Inferior parietal cortex (tissue), 1 donor: ENCODE data around the gene FOSB.

ENCODE experiments used
- DNase-seq: peaks from one replicate; pipeline ENCODE4 v3.0.0-alpha.2; 2016; ENCODE audit errors: extremely low spot score

FOSB gene

DNA sequence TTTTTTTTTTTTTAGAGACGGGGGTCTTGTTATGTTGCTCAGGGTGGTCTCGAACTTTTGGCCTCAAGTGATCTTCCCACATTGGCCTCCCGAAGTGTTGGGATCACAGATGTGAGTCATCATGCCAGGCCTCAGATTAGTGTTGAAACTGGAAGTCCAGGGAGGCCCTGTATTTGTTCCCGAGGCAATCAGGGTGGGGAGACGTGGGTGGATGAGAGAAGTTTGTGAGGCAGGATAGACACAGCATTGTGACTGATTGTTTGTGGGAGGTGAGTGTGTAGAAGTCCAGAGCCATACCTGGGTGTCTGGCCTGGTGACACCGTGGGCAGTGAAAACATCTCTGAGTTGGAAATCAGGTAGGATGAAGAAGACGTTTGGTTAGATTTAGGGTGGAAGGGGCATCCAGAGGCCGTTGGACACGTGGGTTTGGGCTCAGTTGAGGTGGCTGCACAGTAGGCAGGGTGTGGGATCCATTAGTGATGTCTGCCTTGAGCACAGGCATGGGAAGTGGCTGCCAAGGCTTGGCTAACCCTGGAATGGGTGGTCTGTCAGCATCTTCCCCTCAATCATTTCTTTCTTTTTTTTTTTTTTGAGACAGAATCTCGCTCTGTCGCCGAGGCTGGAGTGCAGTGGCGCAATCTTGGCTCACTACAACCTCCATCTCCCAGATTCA lies 16.6 kb downstream of the FOSB start:
- no peak for DNase-seq

DNA sequence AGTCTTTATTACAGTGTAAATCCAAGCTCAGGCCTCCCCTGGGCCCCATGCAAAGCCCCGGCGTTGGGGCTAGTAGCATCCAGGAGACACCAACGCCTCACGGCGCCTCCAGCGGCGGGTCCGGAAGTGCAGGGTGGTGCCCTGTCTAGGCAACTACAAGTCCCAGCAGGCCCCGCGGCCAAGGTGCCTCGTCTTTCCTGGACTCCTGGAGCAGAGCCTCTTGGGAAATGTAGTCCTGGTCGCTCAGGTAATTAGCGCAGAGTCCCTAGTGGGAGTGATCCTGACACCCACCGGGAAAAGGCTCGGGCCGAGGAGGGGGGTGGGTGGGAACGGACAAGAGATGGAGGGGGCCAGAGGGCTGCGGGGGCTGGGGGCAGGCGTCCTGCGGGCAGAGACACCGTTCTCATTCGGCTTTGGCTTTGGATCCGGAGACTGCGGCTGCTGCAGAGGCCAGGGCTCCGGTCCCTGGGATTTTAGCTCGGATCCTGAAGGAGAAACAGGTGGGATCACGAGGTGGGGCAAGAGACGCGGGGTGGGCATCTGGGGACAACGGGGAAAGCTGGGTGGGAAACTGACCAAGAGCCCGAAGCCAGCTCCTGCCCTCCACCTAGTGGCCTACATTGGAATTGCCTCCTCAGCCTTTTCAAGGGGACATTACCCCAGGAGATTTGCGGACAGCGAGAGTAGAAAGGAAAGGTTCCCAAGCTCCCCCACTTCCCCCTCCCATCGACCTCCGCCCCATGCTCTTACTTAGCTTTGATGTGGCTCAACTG lies 17.7 kb downstream of the FOSB start:
- DNase-seq = peak; percentile 97

DNA sequence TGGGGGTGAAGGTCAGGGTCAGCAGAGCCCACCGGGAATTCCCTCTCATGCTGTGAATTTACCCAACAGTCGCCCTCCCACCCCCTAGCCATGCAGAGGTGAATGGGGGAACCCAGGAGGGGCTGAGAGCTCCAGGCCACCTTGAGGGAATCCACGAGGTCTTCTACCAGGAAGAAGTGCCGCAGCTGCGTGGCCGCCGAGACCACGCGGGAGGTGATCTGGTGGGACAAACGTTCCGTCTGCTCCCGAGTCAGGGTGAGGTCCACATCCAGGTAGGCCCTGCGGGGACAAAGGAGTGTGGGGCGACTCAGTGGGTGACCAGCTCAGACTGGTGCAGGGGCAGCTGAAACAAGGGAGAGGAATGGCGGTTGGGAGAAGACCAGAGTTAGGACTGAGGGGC lies 20.9 kb downstream of the FOSB start:
- no peak for DNase-seq

DNA sequence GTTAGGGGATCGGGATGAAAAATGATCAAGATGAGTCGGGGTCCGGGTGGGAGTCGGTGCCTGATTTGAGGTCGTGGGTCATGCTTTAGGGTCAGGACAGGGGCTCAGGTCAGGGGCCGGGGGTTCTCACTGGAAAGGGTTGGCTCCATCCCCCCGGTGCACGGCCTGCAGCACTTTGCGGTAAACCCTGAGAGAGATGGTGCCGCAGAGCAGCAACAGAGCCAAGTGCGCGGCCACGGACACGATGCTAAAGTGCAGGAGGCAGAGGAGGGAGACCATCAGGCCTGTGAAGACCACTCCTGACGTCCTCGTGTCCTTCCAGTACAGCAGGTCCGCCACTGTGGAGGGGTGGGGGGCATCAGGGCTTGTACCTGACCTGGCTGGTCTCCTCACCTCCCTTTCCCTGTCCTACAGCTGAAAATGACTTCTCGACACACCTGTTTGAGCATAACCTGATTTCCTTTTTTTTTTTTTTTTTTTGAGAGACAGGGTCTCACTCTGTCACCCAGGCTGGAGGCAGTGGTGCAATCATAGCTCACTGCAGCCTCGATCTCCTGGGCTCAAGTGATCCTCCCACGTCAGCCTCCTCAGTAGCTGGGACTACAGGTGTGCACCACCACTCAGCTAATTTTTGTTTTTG lies 21.5 kb downstream of the FOSB start:
- DNase-seq = no peak

DNA sequence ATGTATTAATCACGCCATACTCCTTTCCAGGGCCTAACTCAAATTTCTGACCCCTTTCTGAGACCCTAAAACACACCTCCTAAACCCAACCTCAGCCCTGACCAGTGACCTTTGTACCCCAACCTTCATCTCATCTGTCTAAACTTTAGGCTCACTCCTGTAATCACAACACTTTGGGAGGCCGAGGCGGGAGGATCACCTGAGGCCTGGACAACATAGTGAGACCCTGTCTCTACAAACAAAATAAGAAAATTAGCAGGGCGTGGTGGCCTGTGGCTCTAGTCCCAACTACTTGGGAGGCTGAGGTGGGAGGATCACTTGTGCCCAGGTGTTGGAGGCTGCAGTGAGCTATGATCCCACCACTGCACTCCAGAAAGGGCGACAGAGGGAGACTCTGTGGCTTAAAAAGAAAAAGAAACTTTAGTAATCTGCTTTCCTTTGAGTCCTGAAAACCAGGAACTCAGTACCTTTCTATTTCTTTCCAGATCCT lies 24.4 kb downstream of the FOSB start:
- DNase-seq = no peak

DNA sequence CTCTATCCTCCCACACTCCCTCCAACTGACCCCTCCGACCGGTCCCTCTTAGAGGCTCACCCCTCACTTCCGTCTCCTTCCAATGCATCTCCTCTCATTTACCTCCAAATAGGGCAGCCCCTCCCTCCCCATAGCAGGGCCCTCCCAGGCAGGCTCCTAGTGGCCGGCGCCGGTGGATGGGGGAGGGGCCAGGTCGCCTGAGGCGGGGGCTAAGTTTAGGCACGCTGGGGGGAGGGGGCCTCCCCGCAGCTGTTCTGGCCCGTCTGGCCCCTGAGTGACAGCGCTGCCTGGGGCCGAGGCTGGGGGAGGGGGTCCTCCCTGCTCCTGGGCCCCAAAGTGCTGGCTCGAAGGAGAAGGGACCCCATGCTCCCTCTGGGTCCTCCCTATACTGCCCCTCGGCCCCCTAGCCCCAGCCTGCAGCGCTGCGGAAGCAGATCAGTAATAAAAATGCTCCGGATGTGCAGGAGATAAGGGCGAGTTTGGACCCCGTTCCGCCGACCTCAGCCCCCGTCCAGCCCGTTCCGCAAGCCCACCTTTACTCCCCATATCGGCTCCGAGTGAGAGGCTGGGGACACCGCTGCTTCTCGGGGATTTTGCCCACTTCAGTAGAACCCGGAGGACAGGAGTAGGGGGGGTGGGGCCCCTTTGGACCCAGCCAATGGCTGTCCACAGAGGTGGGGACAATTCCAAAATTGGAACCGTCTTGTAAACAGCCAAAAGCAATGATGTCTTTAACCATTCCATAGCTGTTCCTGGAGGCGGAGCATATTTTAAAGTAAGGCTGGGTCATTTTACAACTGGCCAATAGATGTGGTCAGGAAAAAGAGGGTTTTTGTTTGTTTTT lies 25.1 kb downstream of the FOSB start:
- peak; percentile 58 for DNase-seq

DNA sequence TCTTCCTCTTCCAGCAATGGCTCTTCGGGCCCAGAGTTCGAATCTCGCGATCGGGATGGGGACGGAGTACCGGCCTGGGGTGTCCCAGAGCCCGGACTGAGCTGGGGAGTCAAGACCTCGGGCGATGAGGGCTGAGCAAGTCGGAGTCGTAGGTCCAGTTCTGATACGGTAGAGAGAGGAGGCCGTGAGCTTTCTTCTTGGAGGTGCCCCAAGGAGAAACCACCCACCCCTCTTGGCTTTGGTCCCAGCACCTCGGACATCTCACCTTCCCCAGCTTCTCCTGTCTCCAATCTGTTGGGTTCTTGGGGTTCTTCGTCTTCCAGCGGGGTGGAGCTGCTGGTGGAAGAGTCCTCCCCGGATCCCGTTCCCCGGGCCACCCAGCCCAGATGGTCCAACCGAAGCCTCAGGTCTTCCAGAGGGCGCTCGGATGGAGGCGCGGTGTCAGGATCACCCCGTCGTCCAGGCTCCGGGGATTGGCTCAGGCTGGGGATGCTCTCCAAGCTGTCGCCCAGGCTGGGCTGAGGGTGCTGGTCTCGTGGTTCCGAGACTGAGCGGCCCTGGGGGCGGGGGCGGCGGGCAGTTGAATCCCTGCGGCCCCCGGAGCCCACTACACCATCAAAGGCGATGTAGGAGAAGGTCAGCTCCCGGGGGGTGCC lies 26.6 kb downstream of the FOSB start:
- DNase-seq = no peak

DNA sequence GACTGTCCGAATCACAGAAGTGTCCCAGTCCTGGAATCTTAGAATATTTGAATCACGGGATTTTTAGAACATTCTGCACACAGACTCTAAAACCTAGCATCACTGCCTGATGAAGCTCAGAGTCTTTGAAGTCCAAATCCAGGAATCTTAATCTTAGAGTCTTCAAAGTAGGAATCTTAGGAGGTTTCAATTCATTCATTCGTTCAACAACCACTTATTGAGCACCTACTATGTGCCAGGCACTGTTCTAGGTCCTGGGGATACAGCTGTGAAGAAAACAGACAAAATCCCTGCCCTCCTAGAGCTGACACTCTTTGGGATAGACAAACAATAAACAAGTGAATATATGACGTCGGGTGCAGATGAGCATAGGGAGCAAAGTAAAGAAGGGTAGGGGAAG lies 27.4 kb downstream of the FOSB start:
- DNase-seq = no peak

DNA sequence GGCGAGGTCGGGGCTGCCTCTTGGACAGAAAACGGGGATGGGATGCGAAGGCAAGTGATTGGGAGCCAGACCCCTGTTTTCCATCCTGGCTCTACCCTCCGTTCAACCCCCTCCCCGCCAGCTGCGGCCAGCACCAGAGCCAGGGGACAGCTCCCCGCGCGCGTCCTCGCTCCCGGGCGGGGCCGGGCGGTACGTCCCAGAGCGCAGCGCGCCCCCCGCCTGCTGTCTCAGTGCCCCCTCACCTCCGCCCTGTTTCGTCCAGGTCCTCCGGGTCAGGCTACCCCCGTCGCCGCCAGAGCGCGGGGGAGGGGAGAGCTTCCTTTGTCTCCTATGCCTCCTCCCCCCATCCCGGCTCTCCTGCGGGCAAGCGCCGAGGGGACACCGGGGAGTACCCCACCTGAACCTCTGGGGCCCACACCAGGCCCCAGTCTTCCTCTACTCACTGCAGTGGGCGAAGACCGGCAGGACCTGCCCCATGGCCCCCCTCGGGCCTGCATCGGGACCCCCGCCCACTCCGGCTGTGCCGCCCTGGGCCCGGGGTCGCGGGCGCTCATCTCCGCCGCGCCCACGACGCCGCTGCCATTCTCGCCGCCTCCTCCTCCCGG lies 28.7 kb downstream of the FOSB start:
- DNase-seq = no peak

DNA sequence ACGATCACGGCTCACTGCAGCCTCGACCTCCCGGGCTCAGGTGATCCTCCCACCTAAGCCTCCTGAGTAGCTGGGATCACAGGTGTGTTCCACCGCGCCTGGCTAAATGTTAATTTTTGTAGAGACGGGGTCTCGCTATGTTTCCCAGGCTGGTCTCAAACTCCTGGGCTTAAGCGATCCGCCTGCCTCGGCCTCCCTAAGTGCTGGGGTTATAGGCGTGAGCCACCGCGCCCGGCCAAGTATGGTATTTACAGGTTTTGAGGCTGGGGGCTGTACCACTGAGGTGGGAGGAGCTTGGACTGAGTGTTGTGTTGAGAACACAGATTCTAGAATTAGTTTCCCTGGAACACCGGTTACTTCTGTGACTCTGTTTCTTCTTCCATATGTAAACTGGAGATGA lies 30.0 kb downstream of the FOSB start:
- DNase-seq = no peak

DNA sequence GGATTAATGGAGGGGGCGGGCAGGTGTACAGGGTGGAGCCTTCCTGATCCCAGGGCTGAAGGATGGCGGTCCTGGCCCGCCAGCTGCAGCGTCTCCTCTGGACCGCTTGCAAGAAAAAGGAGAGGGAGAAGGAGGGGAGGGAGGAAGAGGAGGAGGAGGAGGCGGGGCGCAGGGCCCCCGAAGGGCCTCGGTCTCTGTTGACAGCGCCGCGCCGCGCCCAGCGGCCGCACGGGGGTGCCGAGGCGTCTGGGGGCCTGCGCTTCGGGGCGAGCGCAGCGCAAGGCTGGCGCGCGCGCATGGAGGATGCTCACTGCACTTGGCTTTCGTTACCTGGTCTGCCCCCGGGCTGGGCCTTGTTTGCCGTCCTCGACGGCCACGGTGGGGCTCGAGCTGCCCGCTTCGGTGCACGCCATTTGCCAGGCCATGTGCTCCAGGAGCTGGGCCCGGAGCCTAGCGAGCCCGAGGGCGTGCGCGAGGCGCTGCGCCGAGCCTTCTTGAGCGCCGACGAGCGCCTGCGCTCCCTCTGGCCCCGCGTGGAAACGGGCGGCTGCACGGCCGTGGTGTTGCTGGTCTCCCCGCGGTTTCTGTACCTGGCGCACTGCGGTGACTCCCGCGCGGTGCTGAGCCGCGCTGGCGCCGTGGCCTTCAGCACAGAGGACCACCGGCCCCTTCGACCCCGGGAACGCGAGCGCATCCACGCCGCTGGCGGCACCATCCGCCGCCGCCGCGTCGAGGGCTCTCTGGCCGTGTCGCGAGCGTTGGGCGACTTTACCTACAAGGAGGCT lies 30.8 kb downstream of the FOSB start, which contains the start of gene PPM1N:
TSS of gene PPM1N (plus strand) at position 33 of the 785 bp plus-strand sequence. CDS start at position 63, 30 bp downstream.
- DNase-seq = no peak

DNA sequence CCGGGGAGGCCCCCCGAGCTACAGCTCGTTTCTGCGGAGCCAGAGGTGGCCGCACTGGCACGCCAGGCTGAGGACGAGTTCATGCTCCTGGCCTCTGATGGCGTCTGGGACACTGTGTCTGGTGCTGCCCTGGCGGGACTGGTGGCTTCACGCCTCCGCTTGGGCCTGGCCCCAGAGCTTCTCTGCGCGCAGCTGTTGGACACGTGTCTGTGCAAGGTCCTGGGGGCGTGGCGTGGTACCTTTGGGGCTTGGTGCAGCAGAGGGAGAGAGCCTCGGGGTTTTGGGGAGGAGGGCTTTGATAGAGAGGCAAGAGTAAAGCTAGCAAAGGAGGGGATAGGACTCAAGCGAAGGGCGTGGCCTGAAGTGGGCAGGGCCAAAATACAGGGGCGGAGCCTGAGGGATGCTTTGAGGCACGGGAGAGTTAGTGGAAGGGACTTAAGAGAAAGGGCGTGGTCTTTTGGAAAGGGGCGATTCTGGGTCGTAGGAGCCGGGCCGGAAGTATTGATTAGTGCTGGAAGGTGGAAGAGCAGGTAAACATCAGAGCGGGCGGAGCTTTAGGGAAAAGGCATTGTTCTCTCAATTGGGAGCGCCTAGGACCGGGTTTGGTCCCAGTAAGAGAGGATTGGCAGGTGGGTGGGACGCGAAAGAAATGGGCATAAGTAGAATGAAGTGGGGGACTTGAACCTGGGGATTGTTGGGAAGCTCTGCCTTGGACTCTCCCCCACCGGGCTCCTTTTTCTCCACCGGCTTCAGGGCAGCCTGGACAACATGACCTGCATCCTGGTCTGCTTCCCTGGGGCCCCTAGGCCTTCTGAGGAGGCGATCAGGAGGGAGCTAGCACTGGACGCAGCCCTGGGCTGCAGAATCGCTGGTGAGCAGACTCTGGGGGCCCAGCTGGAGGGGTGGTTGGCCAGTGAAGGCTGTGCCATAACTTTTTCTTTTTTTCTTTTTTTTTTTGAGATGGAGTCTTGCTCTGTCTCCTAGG lies 31.7 kb downstream of the FOSB start:
- DNase-seq = no peak

DNA sequence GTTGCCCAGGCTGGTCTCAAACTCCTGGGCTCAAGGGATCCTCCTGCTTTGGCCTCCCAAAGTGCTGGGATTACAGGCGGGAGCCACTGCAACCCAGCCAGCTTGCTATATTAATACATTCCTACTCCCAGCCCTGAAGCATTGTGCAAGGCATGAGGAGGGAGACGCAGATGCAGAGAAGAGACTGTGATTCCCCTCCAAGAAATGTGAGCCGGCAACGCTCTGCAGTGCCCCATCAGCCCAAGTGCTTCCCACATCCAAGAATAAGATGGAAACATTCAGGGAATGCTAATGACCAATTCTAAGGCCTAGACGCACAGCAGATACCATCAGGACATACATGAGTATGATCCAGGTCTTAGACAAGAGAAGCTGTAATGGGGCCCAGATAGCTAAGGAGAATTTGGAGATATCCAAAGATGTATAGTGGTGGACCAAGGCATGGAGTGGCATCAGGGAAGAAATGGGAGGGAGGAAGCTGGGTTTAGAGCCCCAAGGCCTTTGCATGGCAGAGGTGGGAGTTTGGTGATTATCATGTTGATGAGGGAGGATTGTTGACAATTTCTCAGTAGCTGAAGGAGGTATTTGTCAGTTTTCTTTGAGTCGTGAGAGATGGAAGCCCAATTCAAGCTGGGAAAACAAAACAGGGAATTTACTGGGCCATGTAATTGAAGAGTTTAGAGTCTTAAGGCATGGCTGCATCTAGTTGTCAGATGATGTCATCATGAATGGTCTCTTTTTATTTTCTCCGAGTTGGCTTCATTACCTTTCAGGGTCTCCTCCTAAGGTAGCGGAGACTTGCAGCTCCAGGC lies 33.3 kb downstream of the FOSB start:
- DNase-seq = no peak

DNA sequence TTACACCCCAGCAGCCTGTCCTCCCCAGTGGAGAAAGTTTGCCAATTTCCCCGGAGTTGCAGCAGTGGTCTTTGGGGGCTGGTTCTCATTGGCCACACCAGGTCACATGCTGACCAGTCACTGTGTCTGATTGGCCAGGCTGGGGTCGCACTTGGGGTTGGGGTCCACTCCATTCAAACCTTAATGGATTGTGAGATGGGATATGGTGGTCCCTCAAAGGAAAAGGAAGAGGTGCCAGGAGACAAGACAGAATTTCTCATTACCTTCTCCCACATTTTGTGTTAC lies 33.9 kb downstream of the FOSB start:
- no peak for DNase-seq

DNA sequence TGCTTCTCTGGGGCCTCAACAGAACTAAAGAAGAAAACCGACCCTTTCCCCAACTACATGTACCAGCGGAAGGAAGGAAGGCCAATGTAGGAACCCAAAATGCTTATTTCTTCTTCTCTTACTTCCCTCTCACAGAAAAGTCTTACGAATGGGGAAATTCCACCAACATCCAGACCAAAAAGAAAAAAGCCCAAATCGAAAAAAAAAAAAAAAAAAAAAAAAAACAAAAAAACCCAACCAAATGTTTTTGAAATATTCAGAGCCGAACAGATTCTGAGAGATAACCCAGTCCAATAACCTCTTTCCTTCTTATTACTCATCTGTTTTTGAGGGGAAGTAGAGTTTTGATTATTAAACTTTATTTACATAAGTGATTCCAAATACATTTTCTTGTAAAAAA lies 34.3 kb downstream of the FOSB start:
- no peak for DNase-seq

DNA sequence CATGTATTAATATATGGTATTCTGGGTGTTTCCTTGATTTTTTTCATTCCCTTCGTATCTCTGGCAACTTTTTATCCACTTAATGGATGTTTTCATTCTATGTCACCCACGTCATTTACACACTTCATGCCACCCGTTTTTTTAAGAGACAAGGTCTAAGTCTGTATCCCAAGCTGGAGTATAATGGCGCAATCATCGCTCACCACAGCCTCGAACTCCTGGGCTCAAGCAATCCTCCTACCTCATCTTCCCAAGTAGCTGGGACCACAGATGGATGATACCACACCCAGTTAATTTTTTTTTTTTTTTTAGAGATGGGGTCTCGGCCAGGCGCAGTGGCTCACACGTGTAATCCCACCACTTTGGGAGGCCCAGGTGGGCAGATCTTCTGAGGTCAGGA lies 36.1 kb downstream of the FOSB start:
- no peak for DNase-seq

DNA sequence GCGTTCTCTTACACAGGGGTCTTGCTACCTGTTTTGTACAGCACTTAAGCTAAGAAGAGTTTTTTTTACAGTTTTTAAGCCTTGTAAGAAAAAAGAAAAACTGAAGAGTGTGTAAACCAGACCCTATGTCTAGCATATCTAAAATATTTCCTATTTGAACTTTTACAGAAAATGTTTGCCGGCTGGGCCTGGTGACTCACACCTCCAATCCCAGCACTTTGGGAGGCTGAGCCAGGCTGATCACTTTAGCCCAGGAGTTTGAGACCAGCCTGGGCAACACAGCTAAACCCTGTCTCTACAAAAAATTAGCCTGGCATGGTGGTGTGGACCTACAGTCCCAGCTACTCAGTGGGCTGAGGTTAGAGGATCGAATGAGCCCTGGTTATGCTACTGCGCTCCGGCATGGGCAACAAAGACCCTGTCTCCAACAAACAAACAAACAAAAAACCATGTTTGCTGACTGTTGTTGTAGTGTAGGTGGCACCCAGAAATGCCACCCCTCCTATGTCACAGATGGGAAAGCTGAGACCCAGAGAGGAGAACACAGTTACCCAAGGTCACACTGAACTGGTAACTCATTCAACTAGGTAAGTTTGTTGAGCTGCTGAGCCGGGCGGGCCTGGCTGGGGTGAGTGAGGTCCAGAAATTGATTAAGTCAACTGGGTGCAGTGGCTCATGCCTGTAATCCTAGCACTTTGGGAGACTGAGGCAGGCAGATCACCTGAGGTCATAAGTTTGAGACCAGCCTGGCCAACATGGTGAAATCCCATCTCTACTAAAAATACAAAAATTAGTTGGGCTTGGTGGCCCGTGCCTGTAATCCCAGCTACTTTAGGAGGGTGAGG lies 37.6 kb downstream of the FOSB start:
- DNase-seq = no peak

DNA sequence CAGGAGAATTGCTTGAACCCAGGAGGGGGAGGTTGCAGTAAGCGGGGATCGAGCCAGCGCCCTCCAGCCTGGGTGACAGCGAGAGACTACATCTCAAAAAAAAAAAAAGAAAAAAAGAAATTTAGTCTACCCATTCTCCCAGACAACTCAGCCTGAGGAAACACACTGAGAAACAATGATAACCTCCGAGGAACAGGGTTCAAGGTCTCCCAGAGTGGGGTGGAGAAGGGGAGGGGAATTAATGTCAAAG lies 38.1 kb downstream of the FOSB start:
- DNase-seq = no peak
